Neural cell (in vitro differentiated cells): Measurements from ENCODE around the gene AKAP8L. TPM values are rescaled to one million over a fixed set of nuclear protein-coding genes. Genes with fewer than 3 reads are reported as not detected.

Source experiments
- H2AFZ ChIP-seq: fragments of 200-600, 300-800 bp; sonication (generic), shearing (Covaris generic); 2 replicates; pipeline ENCODE4 v1.6.0; 2014; ENCODE audit warnings: low read depth, mild to moderate bottlenecking, antibody characterized with exemption, low read length, moderate library complexity
- H3F3A ChIP-seq: fragments of 200-600 bp; shearing (Covaris generic); 2 replicates; pipeline ENCODE4 v1.6.1; 2016; ENCODE audit warnings: mild to moderate bottlenecking, moderate library complexity, mixed read lengths, antibody characterized with exemption, low read length; ENCODE audit not compliant: insufficient read depth, poor library complexity, severe bottlenecking
- H3K27ac ChIP-seq: fragments of 200-600, 300-800 bp; sonication (generic), shearing (Covaris generic); 2 replicates; pipeline ENCODE4 v1.5.1; 2014; ENCODE audit warnings: mild to moderate bottlenecking, low read length, moderate library complexity
- H3K27me3 ChIP-seq: fragments of 300-800, 200-600 bp; sonication (generic), shearing (Covaris generic); 2 replicates; pipeline ENCODE4 v1.6.0; 2014; ENCODE audit warnings: mild to moderate bottlenecking, low read depth, low read length, moderate library complexity; ENCODE audit not compliant: insufficient read depth
- H3K36me3 ChIP-seq: fragments of 300-800, 200-600 bp; sonication (generic), shearing (Covaris generic); 2 replicates; pipeline ENCODE4 v1.5.1; 2014; ENCODE audit warnings: mild to moderate bottlenecking, antibody characterized with exemption, low read length, moderate library complexity; ENCODE audit not compliant: insufficient read depth
- H3K4me2 ChIP-seq: fragments of 300-800, 200-600 bp; sonication (generic), shearing (Covaris generic); 2 replicates; pipeline ENCODE4 v1.6.0; 2014; ENCODE audit warnings: mild to moderate bottlenecking, low read length
- H3K4me3 ChIP-seq: fragments of 300-800, 200-600 bp; sonication (generic), shearing (Covaris generic); 2 replicates; pipeline ENCODE4 v1.5.1; 2014; ENCODE audit warnings: mild to moderate bottlenecking, low read length, moderate library complexity
- H3K79me2 ChIP-seq: fragments of 200-600 bp; shearing (Covaris generic); replicated peaks from 2 replicates; pipeline ENCODE4 v1.6.0; 2014; ENCODE audit warnings: mild to moderate bottlenecking, low read length, moderate library complexity; ENCODE audit not compliant: insufficient read depth
- H3K9ac ChIP-seq: fragments of 300-800, 200-600 bp; sonication (generic), shearing (Covaris generic); 2 replicates; pipeline ENCODE4 v1.6.1; 2016; ENCODE audit warnings: mild to moderate bottlenecking, low read length, mixed read lengths
- H3K9me2 ChIP-seq: fragments of 200-600 bp; shearing (Covaris generic); 2 replicates; pipeline ENCODE4 v1.6.1; 2016; ENCODE audit warnings: mild to moderate bottlenecking, low read length, mixed read lengths; ENCODE audit not compliant: insufficient read depth
- H3K9me3 ChIP-seq: fragments of 200-600, 300-800 bp; sonication (generic), shearing (Covaris generic); 2 replicates; pipeline ENCODE4 v1.6.1; 2016; ENCODE audit warnings: mild to moderate bottlenecking, mixed run types, low read length, moderate library complexity, mixed read lengths
- H4K20me1 ChIP-seq: fragments of 200-600 bp; shearing (Covaris generic); 2 replicates; pipeline ENCODE4 v1.6.1; 2016; ENCODE audit warnings: mild to moderate bottlenecking, mixed run types; ENCODE audit not compliant: insufficient read depth
- CTCF ChIP-seq: fragments of 450-650 bp; IDR thresholded peaks from 2 replicates; pipeline ENCODE4 v1.5.1; 2014; ENCODE audit warnings: antibody characterized with exemption, mild to moderate bottlenecking, moderate library complexity; ENCODE audit not compliant: poor library complexity, severe bottlenecking
- EP300 ChIP-seq: fragments of 450-650 bp; conservative IDR thresholded peaks from 2 replicates; pipeline ENCODE4 v1.6.1; 2014; ENCODE audit warnings: antibody characterized with exemption, mild to moderate bottlenecking, moderate library complexity; ENCODE audit not compliant: poor library complexity, severe bottlenecking
- EZH2 ChIP-seq: fragments of 200-600, 300-800 bp; shearing (Covaris generic), sonication (generic); IDR thresholded peaks from 2 replicates; pipeline ENCODE4 v1.6.1; 2014; ENCODE audit warnings: antibody characterized with exemption, low read length, borderline replicate concordance, mild to moderate bottlenecking; ENCODE audit not compliant: insufficient read depth, poor library complexity, severe bottlenecking
- MXI1 ChIP-seq: fragments of 450-650 bp; conservative IDR thresholded peaks from 2 replicates; pipeline ENCODE4 v1.6.1; 2014; ENCODE audit warnings: antibody characterized with exemption, mild to moderate bottlenecking; ENCODE audit not compliant: poor library complexity, severe bottlenecking
- POLR2AphosphoS5 ChIP-seq: IDR thresholded peaks from 2 replicates; pipeline ENCODE4 v1.6.1; 2012
- RAD21 ChIP-seq: fragments of 450-650 bp; conservative IDR thresholded peaks from 2 replicates; pipeline ENCODE4 v1.6.1; 2014; ENCODE audit warnings: antibody characterized with exemption, mild to moderate bottlenecking, moderate library complexity
- REST ChIP-seq: IDR thresholded peaks from 2 replicates; pipeline ENCODE4 v1.6.1; 2012; ENCODE audit warnings: borderline replicate concordance
- SMC3 ChIP-seq: fragments of 450-650 bp; conservative IDR thresholded peaks from 2 replicates; pipeline ENCODE4 v1.6.1; 2014; ENCODE audit warnings: antibody characterized with exemption, mild to moderate bottlenecking, moderate library complexity; ENCODE audit not compliant: poor library complexity
- TAF1 ChIP-seq: IDR thresholded peaks from 2 replicates; pipeline ENCODE4 v1.6.1; 2012; ENCODE audit warnings: low read depth
- polyA plus RNA-seq: library from polyadenylated mRNA; depleted of rRNA; stranded (reverse); fragments of >200 nt; gene quantifications from 2 replicates; pipeline ENCODE4 v1.2.3, GENCODE V29; 2014

Gene AKAP8L
- polyA plus RNA-seq, 1 donor from 2014 or later: 281 TPM

- Histone ChIP-seq H3K9ac (no peak overlapping the region), H3K9me2 (no peaks in the 10 kb centered on the region), H3K4me3 (no peak overlapping the region), H3K79me2 (peaks cover 17% of the 10 kb centered on the region), H3F3A (no peaks in the 10 kb centered on the region), H3K9me3 (no peaks in the 10 kb centered on the region), H4K20me1 (no peaks in the 10 kb centered on the region), H3K27me3 (no peaks in the 10 kb centered on the region), H3K4me2 (no peak overlapping the region), H3K27ac (no peak overlapping the region), H2AFZ (no peak overlapping the region), H3K36me3 (no peaks in the 10 kb centered on the region)
- TF ChIP-seq EP300: no peak
- TF ChIP-seq SMC3: no peak
- TF ChIP-seq TAF1: no peak
- TF ChIP-seq MXI1: no peak
- no peak for TF ChIP-seq REST
- no peak for TF ChIP-seq POLR2AphosphoS5
- no peak for TF ChIP-seq RAD21
- TF ChIP-seq CTCF: no peak
- TF ChIP-seq EZH2: no peak
These were observed 24.4 kb downstream of the AKAP8L start for GRCh38 chr19:15394426-15394825.

GRCh38 chr19:15393963-15394362 is 24.8 kb downstream of the AKAP8L start:
- Histone ChIP-seq H4K20me1 (no peaks in the 10 kb centered on the region), H3K27ac (no peak overlapping the region), H3K36me3 (no peaks in the 10 kb centered on the region), H3K4me2 (no peak overlapping the region), H3K9me2 (no peaks in the 10 kb centered on the region), H3K79me2 (peaks cover 19% of the 10 kb centered on the region), H3F3A (no peaks in the 10 kb centered on the region), H2AFZ (no peak overlapping the region), H3K9ac (no peak overlapping the region), H3K27me3 (no peaks in the 10 kb centered on the region), H3K9me3 (no peaks in the 10 kb centered on the region), H3K4me3 (no peak overlapping the region)
- TF ChIP-seq TAF1: no peak
- no peak for TF ChIP-seq EZH2
- no peak for TF ChIP-seq POLR2AphosphoS5
- no peak for TF ChIP-seq MXI1
- no peak for TF ChIP-seq SMC3
- no peak for TF ChIP-seq REST
- no peak for TF ChIP-seq EP300
- no peak for TF ChIP-seq RAD21
- TF ChIP-seq CTCF: no peak
